ENCODE results near the gene ABHD16A. TPM values are rescaled to one million over a fixed set of nuclear protein-coding genes. Genes with fewer than 3 reads are reported as not detected.

The ABHD16A gene
- total and polyA plus RNA-seq, 10 of the 15 experiments (the other 5 are each of a cell fraction or from before 2014, with no cell fraction given), result 7.5 to 43.0 (median 32.9) TPM

DNA sequence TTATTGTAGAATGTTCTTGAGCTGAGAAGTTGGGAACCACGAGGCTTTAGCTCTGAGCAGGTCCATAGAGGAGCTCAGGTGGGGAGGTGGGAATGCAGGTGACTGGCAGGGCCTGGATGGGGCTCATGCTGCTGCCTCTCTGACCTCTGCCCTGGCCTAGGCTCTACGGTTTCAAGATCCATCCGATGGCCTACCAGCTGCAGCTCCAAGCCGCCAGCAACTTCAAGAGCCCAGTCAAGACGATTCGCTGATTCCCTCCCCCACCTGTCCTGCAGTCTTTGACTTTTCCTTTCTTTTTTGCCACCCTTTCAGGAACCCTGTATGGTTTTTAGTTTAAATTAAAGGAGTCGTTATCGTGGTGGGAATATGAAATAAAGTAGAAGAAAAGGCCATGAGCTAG, 33.4 kb downstream of the ABHD16A start, which contains the start of gene LY6G5B:
TSS of gene LY6G5B (plus strand) at position 301 of the 400 bp plus-strand sequence. CDS start 975 bp downstream, outside the sequence.
- no TSS peak for BruUV-seq (replicated peaks)
- no peak within 1 kb of the TSS for H3K9ac ChIP-seq (ENCODE audit: control insufficient read depth, insufficient read depth, low read length)
- H3K27me3 ChIP-seq (replicated peaks in 1 of 2; ENCODE audit: control insufficient read depth in 2 of 2, insufficient read depth in 2 of 2, low read length in 1 of 2), result no peaks in the 10 kb centered on the region
- POLR2A ChIA-PET, result interaction anchor here (1.1 kb wide), 1 partner anchor 11 kb away, joined by 3 read pairs; no protein-coding TSS in a partner anchor
- no peak within 1 kb of the TSS for H2AFZ ChIP-seq (ENCODE audit: control insufficient read depth, low read depth, low read length)
- ATAC-seq (no peak), DNase-seq (ENCODE audit: low read depth, low spot score) (no peak), FAIRE-seq (no peak)
- H3K4me3 ChIP-seq, result no peak within 1 kb of the TSS
- H3K4me1 ChIP-seq (ENCODE audit: control insufficient read depth, insufficient read depth, low read length), result peaks cover 11% of the 10 kb centered on the region
- intact Hi-C loops (cut with micrococcal nuclease; ENCODE audit: unreplicated experiment) (loop anchor here (5.0 kb wide), 2 partner anchors 68 to 163 kb away; partner anchors contain the start of gene CLIC1), in situ Hi-C loops (cut with MboI) (no loop called here)
- no peaks in the 10 kb centered on the region for H3K9me3 ChIP-seq (replicated peaks; ENCODE audit: control insufficient read depth, insufficient read depth, low read length)
- RAD21 ChIA-PET (ENCODE audit: unreplicated experiment), result no interaction called here
- no peaks in the 10 kb centered on the region for H4K20me1 ChIP-seq (ENCODE audit: control insufficient read depth, insufficient read depth)
- TF ChIP-seq HDAC6 (IDR thresholded peaks at IDR 0.05; ENCODE audit: unreplicated experiment) (no peak), NR2C2 (IDR thresholded peaks at IDR 0.05; ENCODE audit: borderline replicate concordance, control insufficient read depth, insufficient read length, low read depth) (no peak)
- TF ChIP-seq, protein P1, sequence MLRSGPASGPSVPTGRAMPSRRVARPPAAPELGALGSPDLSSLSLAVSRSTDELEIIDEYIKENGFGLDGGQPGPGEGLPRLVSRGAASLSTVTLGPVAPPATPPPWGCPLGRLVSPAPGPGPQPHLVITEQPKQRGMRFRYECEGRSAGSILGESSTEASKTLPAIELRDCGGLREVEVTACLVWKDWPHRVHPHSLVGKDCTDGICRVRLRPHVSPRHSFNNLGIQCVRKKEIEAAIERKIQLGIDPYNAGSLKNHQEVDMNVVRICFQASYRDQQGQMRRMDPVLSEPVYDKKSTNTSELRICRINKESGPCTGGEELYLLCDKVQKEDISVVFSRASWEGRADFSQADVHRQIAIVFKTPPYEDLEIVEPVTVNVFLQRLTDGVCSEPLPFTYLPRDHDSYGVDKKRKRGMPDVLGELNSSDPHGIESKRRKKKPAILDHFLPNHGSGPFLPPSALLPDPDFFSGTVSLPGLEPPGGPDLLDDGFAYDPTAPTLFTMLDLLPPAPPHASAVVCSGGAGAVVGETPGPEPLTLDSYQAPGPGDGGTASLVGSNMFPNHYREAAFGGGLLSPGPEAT (IDR thresholded peaks at IDR 0.05; ENCODE audit: low read depth), result no peak
- peaks cover 22 to 38% of the 10 kb centered on the region in 2 experiments for H3K36me3 ChIP-seq (ENCODE audit: control insufficient read depth in 2 of 2, insufficient read depth in 2 of 2, low read length in 1 of 2)
- SMC1A ChIA-PET (ENCODE audit: uncharacterized antibody, unreplicated experiment), result interaction anchor here (1.1 kb wide), 1 partner anchor 33 kb away, joined by 4 read pairs; the partner anchor contains the start of gene ABHD16A
- 89% methylated on average over 8 of the region's 8 CpGs for WGBS (ENCODE audit: insufficient coverage, insufficient replicate concordance, low lambda C conversion rate, missing lambda C conversion rate)
- CTCF ChIA-PET, result interaction anchor here (1.0 kb wide), 1 partner anchor 12 kb away, joined by 3 read pairs; the partner anchor contains the start of gene LY6G5C
- no peak within 1 kb of the TSS for H3K4me2 ChIP-seq (ENCODE audit: control insufficient read depth, insufficient read depth)
- no peak within 1 kb of the TSS for H3K27ac ChIP-seq (ENCODE audit: control insufficient read depth, insufficient read depth)
- peaks cover 32% of the 10 kb centered on the region for H3K79me2 ChIP-seq (ENCODE audit: control insufficient read depth, insufficient read depth, low read length)
